BE2C (cell line): Measurements from ENCODE around the gene ARL6IP5.

Source experiments
- DNase-seq: peaks from one replicate; pipeline ENCODE4 v3.0.0-alpha.2; 2020
- H3K27me3 ChIP-seq: fragments of 250-450 bp; sonication (Bioruptor Pico); 2 replicates; pipeline ENCODE4 v1.5.1; 2020; ENCODE audit warnings: mild to moderate bottlenecking
- H3K36me3 ChIP-seq: fragments of 250-450 bp; sonication (Bioruptor Pico); 2 replicates; pipeline ENCODE4 v1.5.1; 2020; ENCODE audit warnings: mild to moderate bottlenecking
- H3K4me1 ChIP-seq: fragments of 250-450 bp; sonication (Bioruptor Pico); 2 replicates; pipeline ENCODE4 v1.5.1; 2020
- H3K4me3 ChIP-seq: 2 replicates; pipeline ENCODE4 v1.5.1; 2011; ENCODE audit warnings: low read depth, low read length
- H3K9me3 ChIP-seq: fragments of 250-450 bp; sonication (Bioruptor Pico); 2 replicates; pipeline ENCODE4 v1.5.1; 2020
- CTCF ChIP-seq: IDR thresholded peaks from 2 replicates; pipeline ENCODE4 v1.5.1; 2012; ENCODE audit warnings: mild to moderate bottlenecking, low read depth, low read length

Gene ARL6IP5

GRCh38 chr3:69130689-69131088 is 46.0 kb downstream of the ARL6IP5 start:
- H3K36me3 ChIP-seq = no peaks in the 10 kb centered on the region

GRCh38 chr3:69137005-69137404 is 52.3 kb downstream of the ARL6IP5 start:
- no peak overlapping the region for H3K4me3 ChIP-seq
- DNase-seq = no peak
- H3K9me3 ChIP-seq = no peaks in the 10 kb centered on the region
- no peaks in the 10 kb centered on the region for H3K4me1 ChIP-seq
- H3K36me3 ChIP-seq = no peaks in the 10 kb centered on the region
- TF ChIP-seq CTCF = no peak
- H3K27me3 ChIP-seq = no peaks in the 10 kb centered on the region

More at GRCh38 chr3:69130689-69131088, 46.0 kb downstream of the ARL6IP5 start:
- Histone ChIP-seq H3K27me3 (no peaks in the 10 kb centered on the region), H3K4me3 (no peak overlapping the region), H3K4me1 (no peaks in the 10 kb centered on the region), H3K9me3 (no peaks in the 10 kb centered on the region)
- TF ChIP-seq CTCF = no peak
- no peak for DNase-seq

- Histone ChIP-seq H3K4me1 (no peaks in the 10 kb centered on the region; the same call in 1 of the 2 replicates), H3K36me3 (no peaks in the 10 kb centered on the region), H3K27me3 (no peaks in the 10 kb centered on the region), H3K4me3 (no peak overlapping the region), H3K9me3 (no peaks in the 10 kb centered on the region)
- TF ChIP-seq CTCF = no peak
- DNase-seq = no peak
Measured at GRCh38 chr3:69137412-69137811, 52.7 kb downstream of the ARL6IP5 start.

GRCh38 chr3:69141313-69141712 is 56.6 kb downstream of the ARL6IP5 start:
- H3K27me3 ChIP-seq = no peaks in the 10 kb centered on the region
- H3K4me1 ChIP-seq = peaks cover 6% of the 10 kb centered on the region; the same call in 1 of the 2 replicates
- H3K36me3 ChIP-seq = no peaks in the 10 kb centered on the region
- DNase-seq = no peak
- TF ChIP-seq CTCF = no peak
- no peaks in the 10 kb centered on the region for H3K9me3 ChIP-seq
- no peak overlapping the region for H3K4me3 ChIP-seq

GRCh38 chr3:69142090-69142489 is 57.4 kb downstream of the ARL6IP5 start:
- DNase-seq = no peak
- Histone ChIP-seq H3K4me3 (no peak overlapping the region), H3K27me3 (no peaks in the 10 kb centered on the region), H3K4me1 (peaks cover 6% of the 10 kb centered on the region; the same call in 1 of the 2 replicates), H3K36me3 (no peaks in the 10 kb centered on the region), H3K9me3 (no peaks in the 10 kb centered on the region)
- no peak for TF ChIP-seq CTCF

- H3K4me1 ChIP-seq = peaks cover 6% of the 10 kb centered on the region; the same call in 1 of the 2 replicates
- no peaks in the 10 kb centered on the region for H3K9me3 ChIP-seq
- H3K4me3 ChIP-seq = no peak overlapping the region
- TF ChIP-seq CTCF = no peak
- no peaks in the 10 kb centered on the region for H3K27me3 ChIP-seq
- H3K36me3 ChIP-seq = no peaks in the 10 kb centered on the region
- DNase-seq = no peak
Measured at GRCh38 chr3:69142797-69143454, 58.2 kb downstream of the ARL6IP5 start.
